ENCODE data around the gene EHBP1L1. TPM values are rescaled to one million over a fixed set of nuclear protein-coding genes. Genes with fewer than 3 reads are reported as not detected.
A peak's percentile ranks its signal among the peaks of the same experiment; 100 is the strongest.

The EHBP1L1 gene
- polyA plus RNA-seq, 2 of the 4 experiments (the other 2 are of a cell fraction), result 11.6 to 43.8 TPM

DNA sequence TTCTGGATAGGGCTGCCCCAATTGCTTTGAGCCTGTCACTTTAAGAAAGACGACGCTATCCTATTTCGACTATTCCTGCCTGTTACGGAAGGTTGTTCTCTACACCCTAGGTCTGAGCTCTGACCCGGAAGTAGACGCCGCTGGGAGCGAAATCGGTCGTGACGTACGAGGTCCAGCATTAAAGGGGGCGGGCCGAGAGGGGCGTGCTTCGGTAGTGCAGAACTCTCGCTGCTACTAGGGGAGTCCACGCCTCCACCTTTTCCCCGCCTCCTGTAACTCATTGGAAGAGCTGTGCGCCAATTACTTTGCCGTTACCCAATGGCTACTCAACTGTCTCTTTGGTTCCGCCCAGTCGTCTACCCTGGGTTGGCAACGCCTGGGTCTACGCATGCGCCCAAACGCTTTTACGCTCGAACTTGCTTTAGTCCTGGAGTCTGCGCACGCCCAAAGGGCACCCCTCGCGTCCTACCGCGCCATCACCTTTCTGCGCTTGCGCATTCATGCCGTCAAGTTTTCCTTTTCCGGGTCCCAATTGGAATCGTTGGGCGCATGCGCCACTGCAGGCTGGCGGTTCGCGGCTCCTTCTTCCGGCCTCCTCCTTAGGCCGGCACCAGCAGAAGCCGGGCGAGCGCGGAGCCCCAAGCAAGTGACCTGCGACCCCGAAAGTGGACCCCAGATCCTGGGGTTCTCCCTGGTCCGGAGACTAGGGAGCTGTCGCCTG is 39.5 kb downstream of the EHBP1L1 start, which contains the start of gene PCNX3 (continued):
- TF ChIP-seq JUN (IDR thresholded peaks at IDR 0.05) (peak in 1 of 2 experiments; percentile 75; a peak in 3 of 5 replicates), POLR2A (IDR thresholded peaks at IDR 0.05; ENCODE audit: low read length) (peak; percentile 45)

- Histone ChIP-seq H3K9me3 (no peaks in the 10 kb centered on the region), H3K4me1 (peaks cover 33% of the 10 kb centered on the region), H3K27ac (peak overlapping the region; percentile 86 to 98), H3K4me3 (peak overlapping the region; percentile 87), H3K4me2 (peak overlapping the region; percentile 98)
- peak in 1 of 2 experiments; percentile 2; a peak in 1 of 6 replicates for ATAC-seq
- WGBS (ENCODE audit: missing lambda C conversion rate), result 0% methylated on average over 11 of the region's 50 CpGs
- TF ChIP-seq, protein P1, sequence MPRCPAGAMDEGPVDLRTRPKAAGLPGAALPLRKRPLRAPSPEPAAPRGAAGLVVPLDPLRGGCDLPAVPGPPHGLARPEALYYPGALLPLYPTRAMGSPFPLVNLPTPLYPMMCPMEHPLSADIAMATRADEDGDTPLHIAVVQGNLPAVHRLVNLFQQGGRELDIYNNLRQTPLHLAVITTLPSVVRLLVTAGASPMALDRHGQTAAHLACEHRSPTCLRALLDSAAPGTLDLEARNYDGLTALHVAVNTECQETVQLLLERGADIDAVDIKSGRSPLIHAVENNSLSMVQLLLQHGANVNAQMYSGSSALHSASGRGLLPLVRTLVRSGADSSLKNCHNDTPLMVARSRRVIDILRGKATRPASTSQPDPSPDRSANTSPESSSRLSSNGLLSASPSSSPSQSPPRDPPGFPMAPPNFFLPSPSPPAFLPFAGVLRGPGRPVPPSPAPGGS (IDR thresholded peaks at IDR 0.05), result no peak
- TF ChIP-seq JUN (IDR thresholded peaks at IDR 0.05) (peak in 1 of 2 experiments; percentile 16; a peak in 2 of 5 replicates), FOSL2 (IDR thresholded peaks at IDR 0.05) (no peak), FOSL2 (CRISPR knock-in tag; IDR thresholded peaks at IDR 0.05) (no peak)
- no peak for FAIRE-seq
- DNase-seq (ENCODE audit: low read depth in 1 of 2, low spot score in 1 of 2), result peak; percentile 46 to 47
- ChIA-PET CTCF (interaction anchor here (0.9 to 20.1 kb wide), 8 partner anchors 10 to 406 kb away, joined by 3 to 249 read pairs (median 6); partner anchors contain the start of genes FAM89B and KCNK7), POLR2A (interaction anchor here (0.7 to 1.4 kb wide), 15 partner anchors 13 to 386 kb away, joined by 3 to 9 read pairs (median 4); partner anchors contain the start of genes BANF1, EIF1AD, FAM89B and FIBP)
These were observed 40.2 kb downstream of the EHBP1L1 start for GRCh38 chr11:65615950-65616574.

DNA sequence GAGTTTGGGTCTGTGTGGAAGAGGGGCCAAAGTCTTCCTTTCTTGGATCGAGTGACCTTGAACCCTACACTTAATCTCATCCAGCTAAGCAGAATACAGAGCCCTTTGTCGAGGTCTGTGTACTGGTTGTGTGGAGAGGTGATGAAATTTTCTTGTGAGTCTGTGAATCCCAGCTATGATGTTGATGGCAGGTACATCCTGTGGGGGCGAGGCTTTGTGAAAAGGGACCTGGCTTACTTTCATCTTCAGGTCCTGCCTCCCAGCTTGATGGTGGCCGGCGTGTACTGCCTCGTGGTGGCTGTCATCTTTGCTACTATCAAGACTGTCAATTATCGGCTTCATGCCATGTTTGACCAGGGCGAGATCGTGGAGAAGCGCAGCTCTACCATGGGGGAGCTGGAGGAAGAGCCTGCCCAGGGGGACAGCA is 40.7 kb downstream of the EHBP1L1 start:
- Histone ChIP-seq H3K4me2 (peak overlapping the region; percentile 98), H3K9me3 (no peaks in the 10 kb centered on the region), H3K4me3 (peak overlapping the region; percentile 87), H3K27ac (peak overlapping the region; percentile 86 to 98), H3K4me1 (peaks cover 28% of the 10 kb centered on the region)
- POLR2A ChIA-PET, result no interaction called here
- DNase-seq (ENCODE audit: low read depth in 1 of 2, low spot score in 1 of 2) (no peak), FAIRE-seq (no peak), ATAC-seq (no peak)
- TF ChIP-seq HOXB5 (CRISPR knock-in tag; IDR thresholded peaks at IDR 0.05) (no peak), MYC (IDR thresholded peaks at IDR 0.05; ENCODE audit: borderline replicate concordance, low read length) (no peak), SMC3 (IDR thresholded peaks at IDR 0.05) (no peak), E2F6 (IDR thresholded peaks at IDR 0.05; ENCODE audit: borderline replicate concordance, low read depth) (no peak), ZNF302 (CRISPR knock-in tag; IDR thresholded peaks at IDR 0.05) (no peak), TFCP2L1 (CRISPR knock-in tag; IDR thresholded peaks at IDR 0.05) (no peak), JUN (IDR thresholded peaks at IDR 0.05) (no peak), HOXB13 (CRISPR knock-in tag; IDR thresholded peaks at IDR 0.05; ENCODE audit: low read depth) (no peak), RFX5 (IDR thresholded peaks at IDR 0.05) (no peak), ZC3H11A (IDR thresholded peaks at IDR 0.05) (no peak), MAZ (IDR thresholded peaks at IDR 0.05; ENCODE audit: borderline replicate concordance, low read depth, low read length) (no peak), HEYL (CRISPR knock-in tag; IDR thresholded peaks at IDR 0.05) (no peak), CHD4 (IDR thresholded peaks at IDR 0.05; ENCODE audit: borderline replicate concordance) (no peak), POLR2A (IDR thresholded peaks at IDR 0.05; ENCODE audit: low read length) (no peak), RAD21 (conservative IDR thresholded peaks at IDR 0.05 in 1 of 2, IDR thresholded peaks at IDR 0.05 in 1 of 2) (no peak), NR3C1 (IDR thresholded peaks at IDR 0.05) (no peak), HDAC2 (IDR thresholded peaks at IDR 0.05) (no peak)
- TF ChIP-seq, protein P1 (IDR thresholded peaks at IDR 0.05), result no peak
- TF ChIP-seq, protein P2, sequence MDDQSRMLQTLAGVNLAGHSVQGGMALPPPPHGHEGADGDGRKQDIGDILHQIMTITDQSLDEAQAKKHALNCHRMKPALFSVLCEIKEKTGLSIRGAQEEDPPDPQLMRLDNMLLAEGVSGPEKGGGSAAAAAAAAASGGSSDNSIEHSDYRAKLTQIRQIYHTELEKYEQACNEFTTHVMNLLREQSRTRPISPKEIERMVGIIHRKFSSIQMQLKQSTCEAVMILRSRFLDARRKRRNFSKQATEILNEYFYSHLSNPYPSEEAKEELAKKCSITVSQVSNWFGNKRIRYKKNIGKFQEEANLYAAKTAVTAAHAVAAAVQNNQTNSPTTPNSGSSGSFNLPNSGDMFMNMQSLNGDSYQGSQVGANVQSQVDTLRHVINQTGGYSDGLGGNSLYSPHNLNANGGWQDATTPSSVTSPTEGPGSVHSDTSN (IDR thresholded peaks at IDR 0.05), result no peak
- TF ChIP-seq, protein P3, sequence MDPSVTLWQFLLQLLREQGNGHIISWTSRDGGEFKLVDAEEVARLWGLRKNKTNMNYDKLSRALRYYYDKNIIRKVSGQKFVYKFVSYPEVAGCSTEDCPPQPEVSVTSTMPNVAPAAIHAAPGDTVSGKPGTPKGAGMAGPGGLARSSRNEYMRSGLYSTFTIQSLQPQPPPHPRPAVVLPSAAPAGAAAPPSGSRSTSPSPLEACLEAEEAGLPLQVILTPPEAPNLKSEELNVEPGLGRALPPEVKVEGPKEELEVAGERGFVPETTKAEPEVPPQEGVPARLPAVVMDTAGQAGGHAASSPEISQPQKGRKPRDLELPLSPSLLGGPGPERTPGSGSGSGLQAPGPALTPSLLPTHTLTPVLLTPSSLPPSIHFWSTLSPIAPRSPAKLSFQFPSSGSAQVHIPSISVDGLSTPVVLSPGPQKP (IDR thresholded peaks at IDR 0.05; ENCODE audit: low read depth, low read length), result no peak
- CTCF ChIA-PET, result interaction anchor here (1.0 to 1.7 kb wide), 5 partner anchors 10 to 406 kb away, joined by 3 to 17 read pairs (median 4); no protein-coding TSS in a partner anchor
- 59% methylated on average over 9 of the region's 10 CpGs for WGBS (ENCODE audit: missing lambda C conversion rate)

Data from A549 (cell line).